C4-2B (cell line): ENCODE results near the gene PARD6B.
"Not testable (repeated sequence)": the region's sequence is repeated elsewhere in the genome, so short reads cannot be mapped to it uniquely, and the experiment has no call there.

Source experiments
- H3K27ac ChIP-seq: fragments of 450-650 bp; 2 replicates; pipeline ENCODE4 v1.5.1; 2017
- ZFX ChIP-seq: fragments of 450-650 bp; IDR thresholded peaks from 2 replicates; pipeline ENCODE4 v1.6.1; 2017
- TF ChIP-seq, protein P1 (sequence below): fragments of 450-650 bp; conservative IDR thresholded peaks from 2 replicates; pipeline ENCODE4 v1.5.1; 2017; ENCODE audit warnings: mild to moderate bottlenecking

Gene PARD6B

DNA sequence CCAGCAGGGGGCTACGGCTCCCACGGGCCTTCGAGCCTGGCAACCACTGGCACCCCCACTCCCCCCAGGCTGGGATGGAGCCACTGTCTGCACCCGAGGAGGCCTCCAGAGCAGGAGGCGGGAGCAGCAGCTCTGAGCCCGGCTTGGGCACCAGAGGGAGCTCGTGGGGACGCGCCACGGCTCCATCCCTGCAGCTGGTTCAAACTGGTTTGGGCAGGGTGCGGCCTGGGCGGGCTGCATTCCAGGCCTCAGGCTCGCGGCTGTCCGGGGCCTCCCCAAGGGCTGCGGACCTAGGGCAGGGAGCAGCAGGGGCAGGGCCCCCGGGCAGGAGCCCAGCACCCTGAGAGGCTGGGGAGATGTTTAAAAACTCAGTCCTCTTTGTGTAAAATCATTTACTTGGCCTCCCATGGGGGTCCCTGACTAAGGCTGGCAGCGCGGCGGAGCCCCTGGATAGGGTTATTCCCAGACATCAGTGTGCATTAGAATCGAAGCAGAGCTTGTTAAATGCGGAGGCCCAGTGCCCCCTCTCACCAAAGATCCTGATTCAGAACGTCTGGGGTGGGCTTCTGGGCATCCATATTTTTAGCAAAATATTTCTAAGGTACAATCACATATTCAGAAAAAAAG is 59.4 kb downstream of the PARD6B start:
- H3K27ac ChIP-seq: peak overlapping the region; percentile 72
- peak; percentile 75; the same call in 1 of the 2 replicates for TF ChIP-seq ZFX
- TF ChIP-seq, protein P1, sequence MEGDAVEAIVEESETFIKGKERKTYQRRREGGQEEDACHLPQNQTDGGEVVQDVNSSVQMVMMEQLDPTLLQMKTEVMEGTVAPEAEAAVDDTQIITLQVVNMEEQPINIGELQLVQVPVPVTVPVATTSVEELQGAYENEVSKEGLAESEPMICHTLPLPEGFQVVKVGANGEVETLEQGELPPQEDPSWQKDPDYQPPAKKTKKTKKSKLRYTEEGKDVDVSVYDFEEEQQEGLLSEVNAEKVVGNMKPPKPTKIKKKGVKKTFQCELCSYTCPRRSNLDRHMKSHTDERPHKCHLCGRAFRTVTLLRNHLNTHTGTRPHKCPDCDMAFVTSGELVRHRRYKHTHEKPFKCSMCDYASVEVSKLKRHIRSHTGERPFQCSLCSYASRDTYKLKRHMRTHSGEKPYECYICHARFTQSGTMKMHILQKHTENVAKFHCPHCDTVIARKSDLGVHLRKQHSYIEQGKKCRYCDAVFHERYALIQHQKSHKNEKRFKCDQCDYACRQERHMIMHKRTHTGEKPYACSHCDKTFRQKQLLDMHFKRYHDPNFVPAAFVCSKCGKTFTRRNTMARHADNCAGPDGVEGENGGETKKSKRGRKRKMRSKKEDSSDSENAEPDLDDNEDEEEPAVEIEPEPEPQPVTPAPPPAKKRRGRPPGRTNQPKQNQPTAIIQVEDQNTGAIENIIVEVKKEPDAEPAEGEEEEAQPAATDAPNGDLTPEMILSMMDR: peak; percentile 96

DNA sequence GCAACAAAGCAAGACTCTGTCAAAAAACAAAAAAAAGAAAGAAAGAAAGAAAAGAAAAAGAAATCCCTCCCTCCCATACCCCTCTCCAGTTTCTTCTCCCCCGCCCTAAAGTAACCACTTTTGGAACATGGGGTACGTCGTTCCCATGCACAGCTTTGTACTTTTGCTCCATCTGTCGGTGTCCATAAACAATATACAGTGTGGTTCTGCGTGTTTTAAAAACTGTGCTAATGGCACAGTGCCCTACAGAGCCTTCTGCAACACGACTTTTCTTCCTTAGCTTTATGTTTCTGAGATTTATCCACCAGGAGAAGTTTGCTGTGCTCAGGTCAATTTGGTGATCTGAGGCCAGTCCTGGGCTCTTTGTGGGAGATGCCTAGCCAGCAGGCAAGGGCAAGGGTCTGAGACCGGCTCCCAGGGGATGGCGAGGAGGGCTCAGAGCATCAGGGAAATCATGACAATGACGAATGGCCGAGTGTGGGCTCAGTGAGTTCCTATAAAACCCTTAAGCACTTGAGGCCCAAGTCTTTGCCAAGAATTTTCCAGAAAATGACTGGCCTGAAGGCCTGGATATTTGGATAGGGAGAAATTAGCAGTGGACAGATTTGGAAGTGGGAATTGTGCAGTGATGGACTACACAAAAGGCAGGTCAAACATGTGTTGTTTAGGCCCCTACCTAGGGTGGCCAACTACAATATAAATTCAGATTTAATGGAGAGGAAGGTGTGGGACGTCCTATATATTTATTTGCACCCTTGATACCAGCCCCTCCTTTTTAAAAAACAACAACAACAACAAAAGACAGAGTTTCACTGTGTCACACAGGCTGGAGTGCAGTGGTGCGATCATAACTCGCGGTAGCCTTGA is 61.6 kb downstream of the PARD6B start:
- TF ChIP-seq, protein P1: no peak
- no peak for TF ChIP-seq ZFX
- no peak overlapping the region for H3K27ac ChIP-seq

DNA sequence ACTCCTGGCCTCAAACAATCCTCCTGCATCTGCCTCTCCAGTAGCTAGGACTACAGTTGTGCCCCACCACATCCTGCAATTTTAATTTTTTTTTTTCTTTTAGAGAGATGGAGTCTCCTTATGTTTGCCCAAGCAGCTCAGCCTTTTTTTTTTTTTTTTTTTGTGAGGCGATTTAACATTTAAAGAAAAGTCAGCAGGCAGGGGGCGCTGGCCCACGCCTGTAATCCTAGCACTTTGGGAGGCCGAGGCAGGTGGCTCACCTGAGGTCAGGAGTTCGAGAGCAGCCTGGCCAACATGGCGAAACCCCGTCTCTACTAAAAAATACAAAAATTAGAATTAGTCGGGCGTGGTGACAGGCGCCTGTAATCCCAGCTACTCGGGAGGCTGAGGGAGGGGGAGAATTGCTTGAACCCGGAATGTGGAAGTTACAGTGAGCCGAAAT is 62.2 kb downstream of the PARD6B start:
- TF ChIP-seq, protein P1: peak; percentile 56
- H3K27ac ChIP-seq: not testable (repeated sequence)

DNA sequence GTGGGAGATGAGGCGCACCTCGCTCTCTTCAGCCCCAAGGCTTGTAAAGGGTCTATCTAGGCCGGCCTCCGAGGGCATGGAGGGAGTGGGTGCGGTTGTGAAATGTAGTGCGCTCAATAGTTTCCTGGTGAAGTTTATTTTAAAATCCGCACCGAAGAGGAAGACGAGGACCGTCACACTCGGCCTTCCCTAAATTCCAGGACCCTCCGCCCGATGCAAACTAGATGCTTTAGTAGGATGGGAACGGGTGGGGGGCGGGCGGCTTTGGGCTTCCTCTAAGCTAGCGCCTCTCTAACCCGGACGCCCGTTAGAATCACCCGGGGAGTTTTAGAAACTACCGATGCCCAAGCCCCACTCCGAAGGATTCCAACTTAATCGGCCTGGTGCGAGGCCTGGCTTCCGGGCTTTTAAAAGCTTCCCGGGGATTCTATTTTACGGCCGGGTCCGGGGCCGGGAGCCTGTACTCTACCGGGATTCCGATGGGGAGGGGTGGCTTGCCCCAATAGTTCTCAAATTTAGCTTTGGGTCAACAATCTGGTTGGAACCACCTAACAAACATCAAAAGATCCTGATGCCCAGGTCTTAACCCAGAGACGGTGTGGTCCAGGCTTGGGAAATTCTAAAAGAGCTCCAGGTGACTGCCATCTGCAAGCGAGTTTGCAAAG is 62.9 kb downstream of the PARD6B start:
- TF ChIP-seq, protein P1: 0 out of 2 replicates have a peak, but pooled peaks have one; percentile 31
- TF ChIP-seq ZFX: no peak
- no peak overlapping the region for H3K27ac ChIP-seq

DNA sequence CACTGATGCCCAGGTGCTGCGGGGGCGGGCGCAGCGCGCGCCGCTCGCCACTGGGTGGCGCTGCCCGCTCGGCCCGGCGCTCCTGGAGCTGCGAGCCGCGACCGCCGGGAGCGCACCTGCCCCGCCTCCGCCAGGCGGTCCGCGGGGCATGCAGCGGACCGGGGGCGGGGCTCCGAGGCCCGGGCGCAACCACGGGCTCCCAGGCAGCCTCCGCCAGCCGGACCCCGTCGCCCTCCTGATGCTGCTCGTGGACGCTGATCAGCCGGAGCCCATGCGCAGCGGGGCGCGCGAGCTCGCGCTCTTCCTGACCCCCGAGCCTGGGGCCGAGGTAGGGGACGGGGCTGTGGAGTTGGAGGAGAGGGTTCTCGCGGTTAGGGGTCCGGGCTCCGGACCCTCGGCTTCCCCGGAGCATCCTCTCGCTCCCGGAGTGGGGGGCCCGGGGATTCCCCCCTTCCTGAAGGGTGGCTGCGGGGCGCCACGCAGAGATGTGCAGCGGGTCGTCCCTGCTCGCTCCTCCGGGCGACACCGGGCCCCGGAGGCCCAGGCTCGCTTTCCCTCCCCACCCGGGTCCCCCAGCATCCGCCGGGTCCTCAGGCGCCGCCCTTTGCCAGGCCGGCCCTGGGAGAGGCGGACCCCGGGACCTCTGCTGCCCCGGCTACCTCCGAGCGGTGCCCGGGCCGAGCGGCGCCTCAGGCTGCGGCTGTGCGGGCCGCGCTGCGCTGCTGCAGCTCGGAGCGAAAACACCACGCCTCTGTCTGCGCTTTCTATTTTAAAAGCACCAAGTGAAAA is 63.7 kb downstream of the PARD6B start, which contains the start of gene BCAS4:
Gene BCAS4, plus strand, starts transcription at position 216 of the 789 bp plus-strand sequence. Its CDS starts 23 bp downstream, at position 239.
- TF ChIP-seq ZFX: peak; percentile 44; the same call in 1 of the 2 replicates
- TF ChIP-seq, protein P1: peak; percentile 99
- peak within 1 kb of the TSS; percentile 20; the same call in 1 of the 2 replicates for H3K27ac ChIP-seq

DNA sequence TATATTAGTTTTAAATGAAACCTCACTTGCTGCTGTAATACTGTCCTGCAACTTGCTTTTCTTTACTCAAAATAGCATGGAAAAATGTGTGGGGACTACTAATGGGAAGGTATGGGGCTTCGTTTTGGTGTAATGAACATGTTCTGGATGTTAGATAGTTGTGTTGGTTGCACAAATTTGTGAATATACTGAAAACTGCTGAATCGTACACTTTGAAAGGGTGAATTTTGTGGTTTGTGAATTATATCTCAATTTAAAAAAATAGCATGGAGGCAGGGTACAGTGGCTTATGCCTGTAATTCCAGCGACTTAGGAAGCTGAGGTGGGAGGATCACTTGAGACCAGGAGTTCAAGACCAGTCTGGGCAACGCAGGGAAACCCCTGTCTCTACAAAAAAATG is 65.8 kb downstream of the PARD6B start:
- no peak for TF ChIP-seq ZFX
- TF ChIP-seq, protein P1: no peak
- H3K27ac ChIP-seq: no peak overlapping the region
